ENCODE measurements around the gene RAI14.
"Not testable (repeated sequence)": the region's sequence is repeated elsewhere in the genome, so short reads cannot be mapped to it uniquely, and the experiment has no call there.

RAI14 gene

DNA sequence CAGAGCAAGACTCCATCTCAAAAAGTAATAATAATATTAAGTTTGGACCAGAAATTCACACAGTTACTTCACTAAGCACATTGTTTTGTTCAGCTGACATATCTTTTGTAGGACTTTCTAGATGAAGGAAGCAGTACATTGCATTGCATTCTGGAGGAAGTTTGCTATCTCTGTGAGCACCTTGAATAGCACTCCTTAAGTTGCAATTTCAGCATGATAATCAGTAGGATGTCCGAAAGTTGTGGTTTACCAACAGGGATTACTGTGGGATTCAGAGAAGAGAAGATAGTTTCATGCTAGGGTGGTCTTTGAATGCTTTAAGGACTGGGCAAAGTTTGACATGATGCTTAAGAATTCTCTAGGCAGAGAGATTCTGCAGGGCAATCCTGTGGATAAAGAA is 164.5 kb downstream of the RAI14 start:
- DNase-seq (ENCODE audit: low read depth in 2 of 2), result no peak

DNA sequence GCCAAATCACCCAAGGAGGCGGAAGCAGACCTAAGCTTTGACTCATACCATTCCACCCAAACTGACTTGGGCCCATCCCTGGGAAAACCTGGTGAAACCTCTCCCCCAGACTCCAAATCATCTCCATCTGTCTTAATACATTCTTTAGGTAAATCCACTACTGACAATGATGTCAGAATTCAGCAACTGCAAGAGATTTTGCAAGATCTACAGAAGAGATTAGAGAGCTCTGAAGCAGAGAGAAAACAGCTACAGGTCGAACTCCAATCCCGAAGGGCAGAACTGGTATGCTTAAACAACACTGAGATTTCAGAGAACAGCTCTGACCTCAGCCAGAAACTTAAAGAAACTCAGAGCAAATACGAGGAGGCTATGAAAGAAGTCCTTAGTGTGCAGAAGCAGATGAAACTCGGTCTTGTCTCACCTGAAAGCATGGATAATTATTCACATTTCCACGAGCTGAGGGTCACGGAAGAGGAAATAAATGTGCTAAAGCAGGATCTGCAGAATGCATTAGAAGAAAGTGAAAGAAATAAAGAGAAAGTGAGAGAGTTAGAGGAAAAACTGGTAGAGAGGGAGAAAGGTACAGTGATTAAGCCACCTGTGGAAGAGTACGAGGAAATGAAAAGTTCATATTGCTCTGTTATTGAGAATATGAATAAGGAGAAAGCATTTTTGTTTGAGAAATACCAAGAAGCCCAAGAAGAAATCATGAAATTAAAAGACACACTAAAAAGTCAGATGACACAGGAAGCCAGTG is 167.0 kb downstream of the RAI14 start:
- DNase-seq (ENCODE audit: low read depth in 2 of 2), result no peak

DNA sequence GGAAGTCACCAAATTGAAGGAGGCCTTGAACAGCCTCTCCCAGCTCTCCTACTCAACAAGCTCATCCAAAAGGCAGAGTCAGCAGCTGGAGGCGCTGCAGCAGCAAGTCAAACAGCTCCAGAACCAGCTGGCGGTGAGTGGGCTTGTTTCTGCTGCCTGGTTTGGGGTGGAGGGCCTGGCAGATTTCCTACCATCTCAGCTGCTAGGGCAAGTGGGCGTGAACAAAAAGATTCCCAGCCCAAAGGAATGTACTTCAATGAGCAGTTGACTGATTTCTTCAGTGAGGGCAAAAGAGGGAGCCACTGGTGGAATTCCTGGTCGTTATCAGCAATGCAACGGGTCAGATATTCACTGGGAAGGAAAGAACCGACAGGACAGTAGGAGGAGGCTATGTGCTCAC is 170.2 kb downstream of the RAI14 start:
- no peak for DNase-seq (ENCODE audit: low read depth in 2 of 2)

DNA sequence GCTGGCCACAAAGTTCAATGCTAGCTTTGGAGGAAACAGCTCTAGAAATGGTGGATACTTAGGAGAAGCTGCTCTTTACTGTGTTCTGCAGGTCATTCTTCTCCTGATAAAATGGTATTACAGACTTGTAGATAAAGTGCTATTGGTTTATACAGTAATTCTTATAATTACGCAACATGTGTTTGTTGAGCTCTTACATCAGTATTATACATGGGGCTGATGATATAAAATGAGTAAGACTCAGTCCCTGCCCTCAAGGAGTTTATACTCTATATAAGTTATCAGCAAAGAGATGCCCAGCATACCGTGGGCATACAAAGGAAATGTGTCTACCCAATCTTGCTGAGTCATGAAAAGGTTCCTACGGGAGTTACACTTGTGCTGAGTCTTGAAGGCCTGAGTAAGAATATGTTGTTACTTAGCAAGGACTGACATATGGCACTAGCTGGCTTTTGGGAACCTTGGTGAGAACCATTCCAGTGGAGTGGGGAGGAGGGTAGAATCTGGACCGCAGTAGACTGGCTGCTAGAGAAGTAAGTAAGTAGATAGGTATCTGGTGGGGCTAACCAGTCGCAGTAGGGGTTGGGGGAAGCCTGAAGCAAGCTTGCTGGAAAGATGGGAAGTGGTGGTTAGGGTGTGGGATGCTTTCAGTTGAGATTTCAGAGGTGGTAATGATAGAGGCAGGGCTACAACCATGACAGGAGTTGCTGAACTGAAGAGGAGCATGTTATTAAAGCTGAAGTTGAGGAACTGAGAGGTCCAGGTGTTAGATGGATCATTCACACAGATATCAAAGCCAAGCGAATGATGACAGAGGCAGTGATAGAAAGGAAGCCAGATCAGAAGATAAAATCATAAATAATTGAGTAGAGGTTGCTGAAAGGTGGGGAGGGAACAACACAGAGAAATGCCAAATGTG is 171.7 kb downstream of the RAI14 start:
- no peak for DNase-seq (ENCODE audit: low read depth in 2 of 2)

DNA sequence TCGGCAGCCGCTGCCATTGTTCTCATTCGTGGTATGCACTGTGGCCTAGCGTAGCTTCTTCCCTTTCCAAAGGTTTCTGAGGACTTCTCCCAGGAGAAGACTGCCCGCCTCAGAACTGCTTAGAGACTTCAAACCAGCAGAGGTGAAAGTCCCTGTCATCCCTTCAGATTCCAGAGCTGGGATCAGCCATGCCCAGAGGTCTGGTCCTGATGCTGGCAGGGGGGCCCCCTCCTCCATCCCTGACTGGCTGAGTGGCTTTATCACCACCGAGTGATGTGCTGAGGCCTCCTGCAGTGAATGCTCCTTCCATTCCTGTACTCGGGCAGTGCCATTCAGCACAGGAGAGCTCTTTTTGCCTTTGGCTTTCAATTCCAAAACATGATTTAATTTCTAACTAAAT is 174.7 kb downstream of the RAI14 start:
- DNase-seq (ENCODE audit: low read depth in 2 of 2), result not testable (repeated sequence)

DNA sequence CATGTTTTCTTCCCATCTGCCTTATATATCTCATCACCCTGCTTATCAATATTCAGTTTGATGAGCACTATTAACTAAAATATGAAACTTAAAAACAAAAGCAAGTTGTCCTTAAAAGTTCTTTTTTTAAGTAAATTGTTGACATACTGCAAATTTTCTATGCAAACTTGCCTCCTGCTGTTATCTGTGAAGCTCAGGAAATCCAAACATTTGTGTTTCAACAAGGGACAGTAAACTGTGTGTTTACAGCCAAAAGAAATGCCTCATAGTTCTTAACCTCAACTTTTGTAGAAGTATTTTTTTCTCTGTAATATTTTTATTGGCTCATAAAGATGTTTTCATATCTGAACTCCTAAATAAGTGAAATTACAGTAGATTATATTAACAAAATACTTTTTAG is 175.2 kb downstream of the RAI14 start:
- DNase-seq (ENCODE audit: low read depth in 2 of 2), result no peak

DNA sequence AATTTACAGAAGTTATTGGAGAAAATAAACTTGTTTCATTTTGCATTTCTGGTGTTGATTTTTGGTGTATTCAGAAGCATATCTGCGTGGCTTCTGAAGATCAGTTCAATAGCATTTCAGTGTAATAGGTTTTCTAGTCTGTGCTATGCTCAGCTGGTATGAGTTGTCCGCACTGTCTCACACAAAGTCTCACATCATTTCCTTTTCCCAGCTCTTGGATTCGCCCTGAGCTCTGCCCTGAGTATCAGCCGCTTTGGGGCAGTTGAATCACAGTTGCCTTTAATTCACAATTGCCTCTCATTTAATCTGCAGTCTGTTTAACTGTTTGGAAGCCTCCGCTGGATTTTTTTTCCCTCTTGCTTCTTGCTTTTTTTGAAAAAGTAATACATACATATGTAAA is 176.4 kb downstream of the RAI14 start:
- DNase-seq (ENCODE audit: low read depth in 2 of 2), result no peak

DNA sequence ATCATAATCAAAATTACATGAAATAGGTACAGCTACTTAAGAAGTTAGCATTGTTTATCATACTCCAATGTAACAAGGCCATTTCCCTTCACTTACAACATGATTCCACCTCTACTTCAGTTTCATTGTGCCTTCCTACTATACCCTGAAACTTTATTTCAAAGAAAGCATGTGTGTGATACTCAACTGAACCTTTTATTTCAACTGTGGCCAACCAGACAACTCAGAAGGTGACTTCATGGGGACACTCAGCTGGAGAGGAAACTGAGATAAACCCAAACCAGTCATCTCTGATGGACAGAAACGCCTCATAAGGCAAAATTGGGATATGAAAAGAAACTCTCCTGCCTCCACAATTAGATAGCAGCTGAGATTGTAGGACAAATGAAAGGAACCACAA is 177.0 kb downstream of the RAI14 start:
- no peak for DNase-seq (ENCODE audit: low read depth in 2 of 2)

DNA sequence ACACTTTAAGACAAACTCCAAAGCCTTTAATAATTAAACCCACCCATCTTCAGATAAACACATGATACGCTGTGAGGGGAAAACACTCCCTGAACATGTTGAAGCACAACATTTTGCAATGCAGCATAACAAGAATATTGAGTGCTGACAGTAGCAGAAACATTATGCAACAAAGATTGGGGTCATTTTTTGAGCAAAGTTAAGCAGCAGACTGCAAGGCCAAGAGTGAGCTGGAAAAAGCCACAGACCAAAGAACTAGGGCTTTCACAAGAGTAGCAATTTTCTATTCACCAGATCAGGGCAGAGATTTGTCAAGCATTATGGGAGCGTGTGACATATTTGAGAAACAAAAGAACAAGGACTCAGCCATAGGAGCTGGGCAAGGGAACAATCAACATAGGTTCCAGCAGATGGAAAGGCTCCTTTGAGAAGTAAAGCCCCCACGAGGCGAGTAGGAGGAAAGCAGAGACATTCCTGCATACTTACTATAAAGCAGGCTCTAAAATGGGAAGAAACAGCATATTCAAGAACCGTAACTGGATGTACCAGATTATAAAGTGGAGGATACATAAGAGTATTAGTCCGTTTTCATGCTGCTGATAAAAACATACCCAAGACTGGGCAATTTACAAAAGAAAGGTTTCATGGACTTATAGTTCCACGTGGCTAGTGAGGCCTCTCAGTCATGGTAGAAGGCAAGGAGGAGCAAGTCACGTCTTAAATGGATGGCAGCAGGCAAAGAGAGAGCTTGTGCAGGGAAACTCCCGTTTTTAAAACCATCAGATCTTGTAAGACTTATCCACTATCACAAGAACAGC is 178.1 kb downstream of the RAI14 start:
- no peak for DNase-seq (ENCODE audit: low read depth in 2 of 2)

DNA sequence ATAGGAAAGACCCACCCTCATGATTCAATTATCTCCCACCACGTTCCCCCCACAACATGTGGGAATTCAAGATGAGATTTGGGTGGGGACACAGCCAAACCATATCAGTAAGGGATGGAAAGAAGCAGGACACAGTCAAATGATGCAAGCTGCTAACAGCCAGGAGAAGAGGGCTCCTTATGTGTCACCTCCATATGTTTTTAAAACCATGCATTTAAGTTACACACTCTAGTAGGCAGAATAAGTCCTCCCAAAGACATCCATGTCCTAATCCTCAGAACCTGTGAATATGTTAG is 178.6 kb downstream of the RAI14 start:
- DNase-seq (ENCODE audit: low read depth in 2 of 2), result no peak

DNA sequence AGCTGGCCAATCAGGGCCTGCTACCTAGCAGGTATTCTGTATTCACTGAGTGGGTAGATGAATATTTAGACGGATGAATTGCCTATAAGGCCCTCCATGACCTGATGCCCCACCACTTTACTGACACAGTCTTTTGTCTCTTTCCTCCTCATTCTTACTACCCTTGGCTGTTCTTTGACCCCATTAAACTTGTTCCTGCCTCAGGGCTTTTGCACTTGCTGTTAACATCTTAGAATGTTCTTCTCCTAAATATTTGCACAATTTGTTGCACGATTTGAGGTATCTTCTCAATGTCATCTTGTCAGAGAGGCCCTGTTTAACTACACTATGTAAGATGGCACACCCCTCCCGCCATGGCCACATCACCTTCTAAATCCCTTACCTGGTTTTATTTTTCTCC is 179.5 kb downstream of the RAI14 start:
- DNase-seq (ENCODE audit: low read depth in 2 of 2), result no peak

DNA sequence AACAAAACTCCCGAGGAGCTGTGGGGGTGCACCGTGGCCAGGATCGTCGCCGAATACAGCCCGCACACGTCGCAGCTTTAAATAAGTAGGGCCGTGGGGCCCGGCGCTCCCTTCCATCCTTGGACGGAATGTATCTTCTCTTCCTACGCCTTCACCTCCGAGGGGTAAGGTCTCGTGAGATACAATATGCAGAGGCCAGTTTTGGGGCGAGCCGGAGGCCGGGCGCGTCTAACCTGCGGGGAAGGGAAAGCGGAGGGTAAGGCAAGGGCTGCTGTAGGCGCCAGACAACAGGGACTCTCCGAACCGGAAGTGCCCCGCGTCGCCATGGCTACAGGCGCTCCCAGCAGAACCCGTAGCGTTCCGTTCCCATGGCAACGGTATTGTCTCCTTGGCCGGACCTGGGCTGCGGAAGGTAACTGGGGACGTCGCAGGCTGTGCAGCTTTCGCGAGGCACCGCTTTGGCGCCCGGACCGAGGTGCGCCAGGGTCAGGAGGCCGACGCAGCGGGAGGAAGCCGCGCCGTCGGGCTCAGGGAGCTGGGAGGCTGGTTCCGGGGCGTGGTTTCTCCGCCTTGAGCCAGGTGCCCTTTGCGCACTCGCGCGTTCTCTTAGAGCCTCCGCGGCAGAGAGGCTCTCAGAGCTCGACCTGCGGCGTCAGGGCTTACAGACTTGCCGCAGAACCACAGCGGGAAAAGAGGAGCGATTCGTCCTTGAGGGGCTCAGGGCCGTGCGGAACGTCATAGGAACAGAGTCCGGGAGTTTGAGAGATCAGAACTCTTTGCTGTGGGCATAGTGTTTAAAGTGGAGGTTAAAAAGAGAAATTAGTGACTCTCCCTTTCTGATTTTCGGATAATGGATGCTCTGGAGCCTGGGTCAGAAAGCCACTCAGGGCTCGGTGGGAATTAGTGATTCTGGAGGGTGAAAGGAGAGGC is 182.9 kb downstream of the RAI14 start, which contains the start of gene TTC23L:
Gene TTC23L (plus strand): TSS at position 380 of the 930 bp plus-strand sequence. CDS start 1,508 bp downstream, outside the sequence.
- peak; percentile 56 for DNase-seq (ENCODE audit: low read depth in 2 of 2)

DNA sequence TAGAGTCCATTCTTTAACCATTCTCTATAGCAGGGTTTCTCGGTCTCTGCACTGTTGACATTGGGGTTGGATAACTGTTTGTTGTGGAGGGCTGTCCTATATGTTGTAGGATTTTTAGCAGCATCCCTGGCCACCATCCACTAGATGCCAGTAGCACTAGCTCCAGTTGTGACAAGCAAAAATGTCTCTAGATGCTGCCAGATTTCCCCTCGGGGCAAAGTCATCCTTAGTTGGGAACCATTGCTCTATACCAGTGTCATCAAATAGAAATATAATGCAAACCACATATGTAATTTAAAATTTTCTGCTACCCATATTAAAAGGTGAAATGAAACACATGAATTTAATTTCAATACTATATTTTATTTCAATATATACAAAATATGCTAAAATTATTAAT is 185.7 kb downstream of the RAI14 start:
- DNase-seq (ENCODE audit: low read depth in 2 of 2), result no peak

DNA sequence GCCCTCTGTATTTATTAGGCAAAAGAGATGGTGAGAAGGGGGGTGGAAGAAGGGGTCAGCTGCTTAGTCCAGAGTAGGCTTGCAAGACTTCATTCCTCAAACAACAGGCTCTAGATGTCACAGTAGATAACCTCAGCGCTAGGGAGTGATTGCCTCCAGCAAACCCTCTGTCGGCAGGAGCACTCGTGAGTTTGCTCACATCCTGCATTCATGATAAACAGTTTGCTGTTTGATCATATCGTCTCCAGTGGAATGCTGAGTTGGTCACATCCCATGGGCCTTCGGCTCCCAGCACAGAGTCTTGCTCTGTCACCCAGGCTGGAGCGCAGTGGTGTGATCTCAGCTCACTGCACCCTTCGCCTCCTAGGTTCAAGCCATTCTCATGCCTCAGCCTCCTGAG is 186.4 kb downstream of the RAI14 start:
- DNase-seq (ENCODE audit: low read depth in 2 of 2), result no peak

DNA sequence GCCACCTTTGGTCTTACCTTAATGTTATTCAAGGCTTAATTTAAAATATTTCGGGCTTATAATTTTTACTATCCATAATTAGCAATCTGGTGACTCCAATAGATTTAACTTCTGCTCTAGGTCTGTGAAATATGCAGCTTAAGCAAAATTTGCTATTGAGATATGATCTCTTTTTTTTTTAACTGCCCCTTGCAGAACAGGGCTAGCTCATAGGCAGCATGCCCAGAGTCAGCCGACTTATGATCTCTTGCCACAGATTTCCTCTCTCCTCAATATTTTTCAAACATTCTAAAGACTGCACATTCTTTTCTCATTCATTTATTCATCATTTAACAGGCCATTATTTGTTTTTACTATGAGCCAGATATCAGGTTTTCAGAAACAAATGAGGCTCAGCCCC is 187.4 kb downstream of the RAI14 start:
- DNase-seq (ENCODE audit: low read depth in 2 of 2), result no peak

DNA sequence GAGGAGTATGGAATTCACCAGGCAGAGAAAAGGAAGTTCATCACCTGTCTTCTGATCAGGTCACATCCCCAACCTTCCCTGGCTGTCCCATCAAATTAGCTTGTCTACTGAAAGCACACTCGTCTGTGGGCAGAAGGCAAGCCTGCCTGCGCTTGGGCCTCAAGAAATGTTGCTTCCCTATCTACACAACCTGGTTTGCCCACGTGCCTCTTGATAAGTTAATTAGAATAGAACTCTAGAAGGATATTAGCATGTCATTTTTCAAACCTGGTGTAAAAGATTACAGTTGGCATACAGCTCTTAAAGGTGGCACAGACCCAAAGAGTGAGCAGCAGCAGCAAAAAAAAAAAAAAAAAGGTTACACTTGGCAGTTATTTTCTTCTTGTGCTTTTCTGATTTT is 188.0 kb downstream of the RAI14 start:
- no peak for DNase-seq (ENCODE audit: low read depth in 2 of 2)

DNA sequence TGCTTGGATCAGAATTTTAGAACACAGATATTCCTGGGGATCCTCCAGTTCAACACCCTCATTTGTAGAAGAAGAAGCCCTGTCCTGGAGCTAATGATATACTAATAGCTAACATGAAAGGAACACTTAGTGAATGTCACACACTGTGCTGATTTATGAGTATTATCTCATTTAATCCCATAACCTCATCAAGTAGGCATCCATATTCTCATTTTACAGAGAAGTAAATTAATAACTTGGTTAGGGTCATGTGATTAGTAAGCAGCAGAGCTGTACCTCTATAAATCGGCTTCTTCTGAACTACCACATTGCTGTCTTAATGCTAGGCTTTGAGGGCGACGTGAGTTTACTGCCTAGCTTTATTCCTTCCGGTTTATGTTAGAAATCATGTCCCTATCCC is 188.9 kb downstream of the RAI14 start:
- no peak for DNase-seq (ENCODE audit: low read depth in 2 of 2)

DNA sequence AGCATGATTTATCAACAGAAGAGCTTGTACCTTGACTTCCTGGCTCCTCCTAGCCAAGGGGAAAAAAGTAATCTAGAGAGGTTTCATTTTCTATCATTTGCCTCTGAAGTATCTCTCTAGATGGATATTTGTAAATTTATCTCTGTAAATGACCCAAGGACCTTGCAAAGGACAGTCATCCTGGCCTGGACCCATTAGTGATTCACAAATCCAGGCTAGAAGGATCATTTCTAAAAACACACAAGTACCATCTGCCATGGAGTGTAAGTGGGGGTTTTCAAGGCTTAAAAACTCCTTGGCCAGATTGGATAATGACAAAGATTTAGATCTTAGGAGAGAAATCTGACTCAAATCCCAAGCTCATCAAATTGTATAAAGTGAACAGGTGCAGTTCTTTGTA is 190.9 kb downstream of the RAI14 start:
- no peak for DNase-seq (ENCODE audit: low read depth in 2 of 2)

DNA sequence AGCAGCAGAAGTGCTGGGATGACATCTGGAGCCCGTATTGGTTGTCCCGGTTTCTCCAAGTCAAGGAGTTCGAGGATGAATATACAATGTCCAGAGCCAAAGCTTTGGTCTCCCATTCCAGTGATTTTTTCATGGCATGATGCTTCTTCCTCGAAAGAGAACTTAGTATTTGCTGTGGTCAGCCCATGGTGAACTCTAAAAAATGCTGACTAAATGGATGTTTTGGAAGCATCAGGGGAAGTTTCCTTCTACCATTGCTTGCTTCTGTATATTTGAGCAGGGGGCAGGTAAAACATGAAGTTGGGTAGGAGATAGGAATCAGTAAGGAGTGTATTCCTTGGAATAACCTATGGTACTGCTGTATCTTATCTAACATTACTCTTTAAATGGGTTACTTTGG is 191.4 kb downstream of the RAI14 start:
- no peak for DNase-seq (ENCODE audit: low read depth in 2 of 2)

DNA sequence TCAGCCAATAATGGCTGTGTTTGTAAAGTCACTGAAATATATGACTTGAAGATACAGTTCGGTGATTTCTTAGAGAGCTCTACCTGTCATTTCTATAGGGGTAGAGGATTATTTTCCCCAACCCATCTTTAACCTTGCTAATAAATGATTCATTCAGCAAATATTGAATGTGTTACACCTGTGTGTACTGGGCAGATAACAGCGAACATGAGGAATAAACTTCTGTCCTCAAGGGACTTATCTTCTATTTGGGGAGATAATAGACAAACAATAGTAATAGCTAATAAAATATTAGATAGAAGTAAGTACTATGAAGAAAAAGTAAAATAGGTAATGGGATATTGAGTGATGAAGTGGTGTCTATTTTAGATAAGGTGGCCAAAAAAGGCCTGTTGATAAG is 192.1 kb downstream of the RAI14 start:
- DNase-seq (ENCODE audit: low read depth in 2 of 2), result no peak

DNA sequence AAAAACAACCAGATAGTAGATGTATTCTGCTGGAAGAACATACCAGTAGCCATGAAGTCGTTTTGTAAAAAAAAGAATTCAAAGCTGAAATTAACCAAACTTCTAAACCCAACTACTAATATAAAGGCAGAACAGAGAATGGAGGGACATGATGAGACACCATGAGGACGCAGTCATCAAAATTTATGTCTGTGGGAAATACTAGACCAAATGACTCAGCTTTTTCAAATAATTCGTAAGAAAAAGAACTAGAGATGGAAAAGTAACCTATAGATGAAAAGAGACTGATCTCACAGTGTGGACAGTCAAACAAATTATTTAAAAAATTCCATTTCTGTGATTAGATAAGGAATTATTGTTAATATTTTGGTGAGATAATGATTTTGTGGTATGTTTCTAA is 193.1 kb downstream of the RAI14 start:
- DNase-seq (ENCODE audit: low read depth in 2 of 2), result no peak
